ENCODE measurements around the gene TUBB4B.

DNA sequence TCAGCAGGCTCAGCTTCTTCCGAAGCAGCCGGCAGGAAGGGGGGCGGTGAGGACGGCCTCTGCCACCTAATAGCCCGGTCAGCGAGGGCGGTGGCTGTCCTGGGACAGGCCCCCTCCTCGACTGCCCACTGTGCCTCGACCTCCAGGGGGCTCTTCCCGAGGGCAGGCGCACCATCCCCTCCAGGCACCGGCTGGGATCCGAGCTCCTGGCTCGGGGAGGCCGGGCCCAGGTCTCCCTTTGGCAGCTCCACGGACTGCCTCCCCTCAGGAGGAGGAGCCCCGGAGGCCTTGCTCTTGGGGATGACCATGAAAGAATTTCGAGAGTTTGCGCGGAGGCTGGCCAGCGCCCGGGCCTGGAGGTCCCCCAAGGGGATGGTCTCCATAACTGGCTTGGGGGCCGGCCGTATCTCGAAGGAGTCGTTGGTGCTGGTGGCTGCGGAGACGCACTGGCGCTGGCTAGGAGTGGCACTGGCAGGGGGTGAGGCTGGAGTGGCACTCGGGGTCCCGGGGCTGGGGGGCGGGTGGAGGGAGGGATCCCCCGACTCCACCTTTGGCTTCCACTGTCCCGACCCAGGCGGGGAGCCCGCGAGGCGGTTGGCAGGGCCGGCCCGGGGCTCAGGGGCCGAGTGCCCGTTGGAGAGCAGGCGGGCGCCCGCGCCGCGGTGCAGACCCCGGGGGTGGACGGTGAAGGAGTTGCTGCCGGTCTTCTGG, 41.5 kb upstream of the TUBB4B start:
- TF ChIP-seq POLR2A (IDR thresholded peaks at IDR 0.05), result no peak
- TF ChIP-seq, protein P1, sequence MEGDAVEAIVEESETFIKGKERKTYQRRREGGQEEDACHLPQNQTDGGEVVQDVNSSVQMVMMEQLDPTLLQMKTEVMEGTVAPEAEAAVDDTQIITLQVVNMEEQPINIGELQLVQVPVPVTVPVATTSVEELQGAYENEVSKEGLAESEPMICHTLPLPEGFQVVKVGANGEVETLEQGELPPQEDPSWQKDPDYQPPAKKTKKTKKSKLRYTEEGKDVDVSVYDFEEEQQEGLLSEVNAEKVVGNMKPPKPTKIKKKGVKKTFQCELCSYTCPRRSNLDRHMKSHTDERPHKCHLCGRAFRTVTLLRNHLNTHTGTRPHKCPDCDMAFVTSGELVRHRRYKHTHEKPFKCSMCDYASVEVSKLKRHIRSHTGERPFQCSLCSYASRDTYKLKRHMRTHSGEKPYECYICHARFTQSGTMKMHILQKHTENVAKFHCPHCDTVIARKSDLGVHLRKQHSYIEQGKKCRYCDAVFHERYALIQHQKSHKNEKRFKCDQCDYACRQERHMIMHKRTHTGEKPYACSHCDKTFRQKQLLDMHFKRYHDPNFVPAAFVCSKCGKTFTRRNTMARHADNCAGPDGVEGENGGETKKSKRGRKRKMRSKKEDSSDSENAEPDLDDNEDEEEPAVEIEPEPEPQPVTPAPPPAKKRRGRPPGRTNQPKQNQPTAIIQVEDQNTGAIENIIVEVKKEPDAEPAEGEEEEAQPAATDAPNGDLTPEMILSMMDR (IDR thresholded peaks at IDR 0.05), result no peak
